Iris pigment epithelial cell (primary cell): ENCODE data around the gene EXD2.
"Not testable (repeated sequence)": the region's sequence is repeated elsewhere in the genome, so short reads cannot be mapped to it uniquely, and the experiment has no call there.

Source experiments
- DNase-seq: peaks from one replicate; pipeline ENCODE4 v3.0.0-alpha.2; 2011; ENCODE audit warnings: low read depth

EXD2 gene

GRCh38 chr14:69281450-69282169 lies 90.3 kb downstream of the EXD2 start:
- no peak for DNase-seq

GRCh38 chr14:69282448-69282847 lies 91.2 kb downstream of the EXD2 start:
- no peak for DNase-seq

- no peak for DNase-seq
Observed at GRCh38 chr14:69284170-69284569, 92.9 kb downstream of the EXD2 start.

GRCh38 chr14:69285661-69286255 lies 94.5 kb downstream of the EXD2 start:
- no peak for DNase-seq

GRCh38 chr14:69287098-69288010 lies 96.1 kb downstream of the EXD2 start:
- DNase-seq = peak; percentile 17

- DNase-seq = peak; percentile 43
Observed at GRCh38 chr14:69288011-69288771, 96.9 kb downstream of the EXD2 start.

GRCh38 chr14:69288956-69289705 lies 97.8 kb downstream of the EXD2 start:
- DNase-seq = no peak

- DNase-seq = no peak
Observed at GRCh38 chr14:69289811-69290520, 98.7 kb downstream of the EXD2 start.

- DNase-seq = not testable (repeated sequence)
Observed at GRCh38 chr14:69290881-69291280, 99.6 kb downstream of the EXD2 start.

- DNase-seq = no peak
Observed at GRCh38 chr14:69291396-69291795, 100.1 kb downstream of the EXD2 start.

- peak; percentile 8 for DNase-seq
Observed at GRCh38 chr14:69291891-69292561, 100.7 kb downstream of the EXD2 start.
